Activated CD8-positive, alpha-beta memory T cell treated with anti-CD3 and anti-CD28 coated beads, Interleukin-2, amount 50 U/mL, for 24 hours (primary cell): ENCODE data around the gene ZNF416.

Experiments used
- DNase-seq: peaks from one replicate; pipeline ENCODE4 v3.0.0-alpha.2; 2020; ENCODE audit errors: extremely low read depth

Gene ZNF416

DNA sequence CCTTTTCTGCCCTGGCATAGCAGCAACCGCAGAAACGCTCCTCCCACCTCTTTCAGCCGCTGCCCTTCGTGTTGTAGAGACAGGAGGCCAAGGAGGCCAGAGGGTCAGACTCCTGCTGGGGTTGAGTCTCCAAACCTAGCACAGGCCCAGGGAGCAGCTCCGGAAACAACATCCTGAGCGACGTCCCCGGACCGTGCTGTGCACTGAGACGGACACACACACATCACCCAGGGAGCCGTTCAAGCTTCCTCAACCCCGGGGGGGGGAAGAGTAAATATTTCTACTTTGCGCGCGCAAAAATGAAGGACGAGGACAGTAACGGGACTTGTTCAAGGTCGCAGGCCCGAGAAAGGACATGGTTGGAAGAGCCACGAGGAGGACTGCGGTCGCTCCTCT lies 19.7 kb downstream of the ZNF416 start:
- no peak for DNase-seq

DNA sequence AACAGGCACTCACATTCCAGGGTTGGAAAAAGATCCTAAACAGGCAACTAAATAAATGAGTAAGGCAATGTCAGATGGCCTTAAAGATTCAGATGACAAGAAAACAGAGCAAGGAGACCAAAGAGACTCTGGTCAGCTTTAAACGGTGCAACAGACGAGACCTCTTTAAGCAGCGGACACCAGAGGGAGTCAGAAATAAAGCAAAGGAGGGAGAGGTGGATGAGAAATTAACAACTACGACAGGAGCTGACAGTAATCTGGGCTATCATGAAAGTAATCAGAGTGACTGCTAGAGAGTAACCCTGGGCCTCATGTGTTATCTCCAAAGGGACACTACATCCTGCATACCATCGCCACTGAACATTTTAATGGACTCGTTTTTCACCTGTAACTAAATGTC lies 20.2 kb downstream of the ZNF416 start:
- no peak for DNase-seq

DNA sequence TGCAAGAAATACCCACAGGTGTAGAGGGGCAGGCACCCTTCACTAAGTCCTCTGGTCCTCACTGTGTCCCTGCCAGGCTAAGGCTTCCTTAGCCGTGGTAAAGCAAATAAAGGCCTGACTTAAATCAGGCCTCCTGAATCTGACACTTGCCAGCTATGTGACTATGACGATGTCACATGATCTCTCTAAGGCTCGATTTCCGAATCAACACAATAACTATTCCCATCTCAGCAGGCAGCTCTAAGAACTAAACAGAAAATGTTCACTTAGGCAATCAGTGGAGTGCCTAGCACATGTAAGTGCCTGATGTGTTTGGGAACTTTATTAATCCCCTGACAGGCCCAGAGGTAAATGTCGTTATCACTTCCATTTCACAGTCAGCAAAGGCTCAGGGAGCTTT lies 21.1 kb downstream of the ZNF416 start:
- DNase-seq = no peak

DNA sequence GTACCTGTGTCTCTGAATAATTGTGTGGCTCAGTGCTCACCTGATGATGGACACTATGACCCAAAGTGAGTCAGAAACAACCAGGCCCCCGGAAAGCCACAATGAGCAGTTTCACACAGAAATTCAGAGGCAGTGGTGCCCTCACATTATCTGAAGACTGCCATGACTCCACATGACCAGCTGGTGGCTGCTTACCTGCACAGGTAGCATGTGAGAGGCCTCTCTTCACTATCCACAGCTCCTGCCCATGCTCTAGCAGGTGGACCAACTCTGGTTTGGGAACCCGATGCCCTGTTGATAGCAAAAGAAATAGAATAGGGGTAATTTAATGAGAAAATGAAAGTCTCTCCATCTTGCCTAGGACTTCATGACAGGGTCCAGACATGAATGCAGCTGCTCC lies 26.3 kb downstream of the ZNF416 start:
- DNase-seq = no peak

DNA sequence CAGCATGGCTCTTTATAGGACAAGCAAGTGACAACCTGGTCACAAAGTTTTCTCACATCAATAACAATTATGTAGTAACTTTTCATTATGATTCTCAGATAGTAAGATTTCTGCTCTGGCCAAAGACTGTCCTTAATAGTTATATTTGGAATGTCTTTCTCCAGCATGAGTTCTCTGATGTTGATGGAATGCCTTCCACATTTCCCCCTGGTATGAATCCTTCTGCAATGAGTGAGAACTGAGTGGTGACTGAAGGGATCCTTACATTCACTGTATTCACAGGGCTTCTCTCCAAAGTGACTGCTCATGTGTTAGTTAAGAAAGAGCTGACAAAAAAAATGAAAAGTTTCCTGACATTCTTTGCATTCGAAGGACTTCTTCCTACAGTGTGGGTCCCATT lies 32.2 kb downstream of the ZNF416 start:
- no peak for DNase-seq

DNA sequence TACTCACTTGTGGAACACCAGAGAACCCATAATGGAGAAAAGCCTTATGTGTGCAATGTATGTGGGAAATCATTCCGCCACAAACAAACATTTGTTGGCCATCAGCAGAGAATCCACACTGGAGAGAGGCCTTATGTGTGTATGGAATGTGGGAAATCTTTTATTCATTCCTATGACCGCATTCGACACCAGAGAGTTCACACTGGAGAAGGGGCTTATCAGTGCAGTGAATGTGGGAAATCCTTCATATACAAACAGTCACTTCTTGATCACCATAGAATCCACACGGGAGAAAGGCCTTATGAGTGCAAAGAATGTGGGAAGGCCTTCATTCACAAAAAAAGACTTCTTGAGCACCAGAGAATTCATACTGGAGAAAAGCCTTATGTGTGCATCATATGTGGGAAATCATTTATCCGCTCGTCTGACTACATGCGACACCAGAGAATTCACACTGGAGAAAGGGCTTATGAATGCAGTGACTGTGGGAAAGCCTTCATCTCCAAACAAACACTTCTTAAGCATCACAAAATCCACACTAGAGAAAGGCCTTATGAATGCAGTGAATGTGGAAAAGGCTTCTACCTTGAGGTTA lies 40.7 kb downstream of the ZNF416 start:
- no peak for DNase-seq

DNA sequence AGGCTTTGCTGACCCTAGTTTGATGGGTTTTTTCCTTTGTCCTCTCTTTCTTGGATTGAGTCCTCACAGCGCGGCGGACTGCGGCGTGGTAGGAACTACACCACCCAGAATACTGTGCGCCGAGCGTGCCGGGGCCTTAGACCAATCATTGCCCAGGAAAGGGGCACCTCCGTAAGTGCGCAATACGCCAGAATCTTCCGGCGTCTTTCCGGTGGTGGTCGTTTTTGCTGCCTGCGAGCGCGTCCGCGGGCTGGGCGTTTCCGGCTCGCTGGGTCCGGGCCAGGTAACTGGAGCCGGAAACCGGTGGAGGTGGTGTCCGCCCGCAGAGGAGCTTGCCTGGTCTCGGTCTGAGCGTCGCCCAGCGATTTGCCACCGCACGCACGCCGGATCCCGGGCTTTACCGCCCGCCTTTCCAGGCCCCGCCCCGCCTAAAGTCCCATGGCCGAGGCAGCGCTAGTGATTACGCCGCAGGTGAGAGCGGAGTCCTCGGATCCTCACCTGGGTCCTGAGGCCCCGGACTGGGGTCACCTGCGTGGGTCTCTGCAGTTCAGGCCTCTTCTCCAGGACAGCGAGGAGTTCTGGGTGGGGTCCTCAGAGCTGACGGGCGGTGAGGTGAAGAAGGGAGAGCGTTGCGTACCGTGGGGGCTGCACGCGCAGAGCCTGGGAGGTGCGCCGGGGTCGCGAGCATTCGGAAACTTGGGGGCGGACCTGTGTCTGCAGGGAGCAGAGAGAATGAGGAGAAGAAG lies 51.4 kb downstream of the ZNF416 start, which contains the start of gene ZNF549:
Gene ZNF549, plus strand, starts transcription at position 221 of the 746 bp plus-strand sequence. Its CDS starts 218 bp downstream, at position 439.
- peak; percentile 82 for DNase-seq
